ENCODE measurements around the gene SMYD3.

GRCh38 chr1:245873068-245873467, 634.0 kb downstream of the SMYD3 start:
- no peak for TF ChIP-seq SRF (CRISPR knock-in tag; IDR thresholded peaks at IDR 0.05)
- TF ChIP-seq ARID3A (IDR thresholded peaks at IDR 0.05; ENCODE audit: borderline replicate concordance, low read depth, low read length): no peak
- TF ChIP-seq CTCF (IDR thresholded peaks at IDR 0.05 in 2 of 3, conservative IDR thresholded peaks at IDR 0.05 in 1 of 3; ENCODE audit: insufficient read depth in 2 of 3, low read depth in 1 of 3, low read length in 3 of 3): no peak
- no peak for TF ChIP-seq HMG20A (CRISPR knock-in tag; conservative IDR thresholded peaks at IDR 0.05)
- no peak for TF ChIP-seq ARNT (IDR thresholded peaks at IDR 0.05)
- TF ChIP-seq CREB3 (tag; conservative IDR thresholded peaks at IDR 0.05; ENCODE audit: low read depth): no peak
- no peak for TF ChIP-seq USF1 (CRISPR knock-in tag; IDR thresholded peaks at IDR 0.05)
- no peak for TF ChIP-seq TSHZ1 (CRISPR knock-in tag; IDR thresholded peaks at IDR 0.05)
- TF ChIP-seq ETV5 (CRISPR knock-in tag; IDR thresholded peaks at IDR 0.05; ENCODE audit: low read depth): no peak
- no peak for TF ChIP-seq FOXK2 (conservative IDR thresholded peaks at IDR 0.05 in 1 of 2, IDR thresholded peaks at IDR 0.05 in 1 of 2; ENCODE audit: low read depth in 2 of 2)
- no peak for TF ChIP-seq RNF2 (IDR thresholded peaks at IDR 0.05)
- no peak for TF ChIP-seq ZBTB33 (CRISPR knock-in tag; IDR thresholded peaks at IDR 0.05)

Measured in K562 (cell line).